DMS114 treated with DMSO at 0.1 percent for 48 hours (cell line): ENCODE results near the gene WFDC9.
"Not testable (repeated sequence)": the region's sequence is repeated elsewhere in the genome, so short reads cannot be mapped to it uniquely, and the experiment has no call there.

Experiments
- DNase-seq: peaks from one replicate; lab custom pipeline; 2025; ENCODE audit not compliant: unreplicated experiment; lab: John Stamatoyannopoulos, UW

Gene WFDC9

GRCh38 chr20:45593498-45593897, 37.6 kb downstream of the WFDC9 start:
- DNase-seq: no peak

- DNase-seq: peak; percentile 52
Measured at GRCh38 chr20:45592574-45593189, 38.4 kb downstream of the WFDC9 start.

GRCh38 chr20:45589725-45590124, 41.4 kb downstream of the WFDC9 start:
- no peak for DNase-seq

- no peak for DNase-seq
Measured at GRCh38 chr20:45588800-45589199, 42.3 kb downstream of the WFDC9 start.

- not testable (repeated sequence) for DNase-seq
Measured at GRCh38 chr20:45585986-45586385, 45.1 kb downstream of the WFDC9 start.

DNA sequence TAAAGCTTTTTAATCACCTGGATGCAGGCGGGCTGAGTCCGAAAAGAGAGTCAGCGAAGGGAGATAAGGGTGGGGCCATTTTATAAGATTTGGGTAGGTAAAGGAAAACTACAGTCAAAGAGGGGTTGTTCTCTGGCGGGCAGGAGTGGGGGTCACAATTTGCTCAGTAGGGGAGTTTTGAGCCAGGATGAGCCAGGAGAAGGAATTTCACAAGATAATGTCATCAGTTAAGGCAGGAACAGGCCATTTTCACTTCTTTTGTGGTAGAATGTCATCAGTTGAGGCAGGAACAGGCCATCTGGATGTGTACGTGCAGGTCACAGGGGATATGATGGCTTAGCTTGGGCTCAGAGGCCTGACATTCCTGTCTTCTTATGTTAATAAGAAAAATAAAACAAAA, 46.8 kb downstream of the WFDC9 start:
- DNase-seq: not testable (repeated sequence)

GRCh38 chr20:45583502-45583901, 47.6 kb downstream of the WFDC9 start:
- DNase-seq: no peak

GRCh38 chr20:45581702-45582101, 49.4 kb downstream of the WFDC9 start:
- DNase-seq: no peak

DNA sequence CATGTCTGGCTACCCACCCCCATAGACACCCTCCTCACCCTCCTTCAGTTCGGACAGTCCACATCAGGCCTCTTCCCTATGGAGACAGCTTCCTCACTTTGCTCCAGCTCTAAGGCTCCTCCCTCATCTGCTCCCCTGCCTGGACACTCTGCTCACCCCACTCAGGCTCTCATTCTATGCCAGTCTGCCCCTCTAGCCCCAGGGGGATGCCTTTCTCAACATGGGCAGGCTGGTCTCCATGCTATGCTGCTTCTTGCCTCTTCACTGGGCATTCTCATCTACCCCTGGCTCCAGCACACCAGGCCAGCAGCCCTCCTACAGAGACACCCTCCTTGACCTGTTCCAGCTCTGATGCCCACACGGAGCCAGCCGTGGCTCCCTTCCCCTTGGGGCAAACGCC, 51.9 kb downstream of the WFDC9 start, which contains the start of gene WFDC8:
WFDC8 (minus strand) TSS at position 101 of the 400 bp plus-strand sequence; CDS start at position 64, 37 bp downstream.
- no peak for DNase-seq

DNA sequence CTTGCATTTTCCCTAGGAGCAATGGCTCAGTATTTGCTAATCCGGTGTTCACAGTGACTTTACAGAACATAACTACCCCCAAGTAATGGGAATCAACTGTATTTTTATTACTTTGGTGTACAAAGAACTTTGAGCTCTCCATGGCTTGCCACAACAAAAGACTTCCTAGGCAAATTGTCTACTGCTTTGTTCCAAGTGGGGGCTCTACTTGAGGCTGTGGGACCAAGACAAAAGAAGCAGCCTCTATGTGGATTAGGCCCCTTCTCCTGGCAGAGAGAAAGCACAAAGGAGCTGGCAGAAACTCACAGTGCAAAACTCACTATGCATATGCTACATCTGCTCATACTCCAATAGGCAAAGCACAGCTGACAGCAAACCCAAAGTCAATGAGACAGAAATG, 52.9 kb downstream of the WFDC9 start:
- no peak for DNase-seq

GRCh38 chr20:45576995-45577394, 54.1 kb downstream of the WFDC9 start:
- no peak for DNase-seq

DNA sequence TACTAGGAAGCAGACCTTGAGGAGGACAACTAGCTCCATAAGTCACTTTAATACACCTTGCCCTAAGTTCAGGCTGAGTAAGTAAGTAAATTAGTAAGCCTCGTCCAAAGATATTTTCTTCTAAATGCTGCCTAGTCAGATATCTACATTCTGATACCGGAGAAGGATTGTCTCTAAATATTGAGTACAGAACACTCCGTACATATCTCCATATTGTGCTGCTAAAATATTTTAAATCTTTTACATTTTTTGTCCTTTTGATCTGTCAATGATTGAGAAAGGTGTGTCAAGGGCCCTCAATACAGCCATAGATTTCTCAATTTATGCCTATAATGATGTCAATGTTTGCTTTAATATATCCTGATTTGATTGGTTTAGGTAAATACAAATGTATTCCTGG, 55.2 kb downstream of the WFDC9 start:
- no peak for DNase-seq

- not testable (repeated sequence) for DNase-seq
Measured at GRCh38 chr20:45569650-45570049, 61.4 kb downstream of the WFDC9 start.

GRCh38 chr20:45564760-45565276, 66.3 kb downstream of the WFDC9 start:
- no peak for DNase-seq
